Measurements from ENCODE around the gene IL19.

IL19 gene

DNA sequence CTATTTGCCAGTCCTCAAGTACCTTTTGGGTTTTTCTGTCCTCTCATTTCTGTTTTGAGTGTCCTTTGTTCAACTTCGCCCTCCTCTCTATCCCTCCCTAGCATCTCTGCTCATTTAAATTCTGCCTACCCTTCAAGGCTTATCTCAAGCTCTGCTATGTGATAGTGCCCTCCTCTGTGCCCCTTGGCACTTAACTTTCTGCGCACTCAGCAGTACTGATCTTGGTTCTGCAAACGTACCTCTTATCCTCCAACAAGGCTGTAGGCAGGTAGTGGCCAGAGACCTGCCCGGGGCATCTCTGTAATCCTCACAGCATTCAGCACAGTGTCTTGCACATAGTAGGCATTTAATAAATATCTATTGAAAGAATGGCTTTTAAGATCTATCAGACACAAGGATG lies 89.6 kb downstream of the IL19 start:
- no peak overlapping the region for H3K27ac ChIP-seq (ENCODE audit: extremely low read depth, low read depth, low read length)
- H3K4me3 ChIP-seq (ENCODE audit: low read depth, low read length): no peak overlapping the region
- no peaks in the 10 kb centered on the region for H3K4me1 ChIP-seq (ENCODE audit: control insufficient read depth, insufficient read depth, low read length)
- H3K9me3 ChIP-seq (ENCODE audit: control insufficient read depth, insufficient read depth, low read depth, low read length): no peaks in the 10 kb centered on the region
- ChIA-PET CTCF (interaction anchor here (0.9 to 1.9 kb wide), 4 partner anchors 19 to 73 kb away, joined by 3 to 6 read pairs (median 3); no protein-coding TSS in a partner anchor), POLR2A (no interaction called here)
- TF ChIP-seq, protein P1, sequence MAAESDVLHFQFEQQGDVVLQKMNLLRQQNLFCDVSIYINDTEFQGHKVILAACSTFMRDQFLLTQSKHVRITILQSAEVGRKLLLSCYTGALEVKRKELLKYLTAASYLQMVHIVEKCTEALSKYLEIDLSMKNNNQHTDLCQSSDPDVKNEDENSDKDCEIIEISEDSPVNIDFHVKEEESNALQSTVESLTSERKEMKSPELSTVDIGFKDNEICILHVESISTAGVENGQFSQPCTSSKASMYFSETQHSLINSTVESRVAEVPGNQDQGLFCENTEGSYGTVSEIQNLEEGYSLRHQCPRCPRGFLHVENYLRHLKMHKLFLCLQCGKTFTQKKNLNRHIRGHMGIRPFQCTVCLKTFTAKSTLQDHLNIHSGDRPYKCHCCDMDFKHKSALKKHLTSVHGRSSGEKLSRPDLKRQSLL (tag by site-specific recombination; IDR thresholded peaks at IDR 0.05): no peak
- TF ChIP-seq ZNF830 (tag by site-specific recombination; IDR thresholded peaks at IDR 0.05; ENCODE audit: low read depth) (no peak), ZNF112 (tag by site-specific recombination; IDR thresholded peaks at IDR 0.05) (no peak), ZFP37 (tag by site-specific recombination; IDR thresholded peaks at IDR 0.05) (no peak), ZBTB1 (tag by site-specific recombination; IDR thresholded peaks at IDR 0.05) (no peak), ZNF555 (tag by site-specific recombination; conservative IDR thresholded peaks at IDR 0.05) (no peak), ZNF501 (tag by site-specific recombination; IDR thresholded peaks at IDR 0.05) (no peak), ZNF184 (tag by site-specific recombination; IDR thresholded peaks at IDR 0.05) (no peak), ZNF660 (tag by site-specific recombination; IDR thresholded peaks at IDR 0.05) (no peak), ZNF37A (tag by site-specific recombination; IDR thresholded peaks at IDR 0.05) (no peak), ZNF121 (tag by site-specific recombination; IDR thresholded peaks at IDR 0.05) (no peak)
- TF ChIP-seq, protein P2, sequence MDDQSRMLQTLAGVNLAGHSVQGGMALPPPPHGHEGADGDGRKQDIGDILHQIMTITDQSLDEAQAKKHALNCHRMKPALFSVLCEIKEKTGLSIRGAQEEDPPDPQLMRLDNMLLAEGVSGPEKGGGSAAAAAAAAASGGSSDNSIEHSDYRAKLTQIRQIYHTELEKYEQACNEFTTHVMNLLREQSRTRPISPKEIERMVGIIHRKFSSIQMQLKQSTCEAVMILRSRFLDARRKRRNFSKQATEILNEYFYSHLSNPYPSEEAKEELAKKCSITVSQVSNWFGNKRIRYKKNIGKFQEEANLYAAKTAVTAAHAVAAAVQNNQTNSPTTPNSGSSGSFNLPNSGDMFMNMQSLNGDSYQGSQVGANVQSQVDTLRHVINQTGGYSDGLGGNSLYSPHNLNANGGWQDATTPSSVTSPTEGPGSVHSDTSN (CRISPR knock-in tag; IDR thresholded peaks at IDR 0.05): no peak
- no peaks in the 10 kb centered on the region for H3K36me3 ChIP-seq (ENCODE audit: control insufficient read depth in 2 of 2, insufficient read depth in 1 of 2, low read length in 2 of 2)

DNA sequence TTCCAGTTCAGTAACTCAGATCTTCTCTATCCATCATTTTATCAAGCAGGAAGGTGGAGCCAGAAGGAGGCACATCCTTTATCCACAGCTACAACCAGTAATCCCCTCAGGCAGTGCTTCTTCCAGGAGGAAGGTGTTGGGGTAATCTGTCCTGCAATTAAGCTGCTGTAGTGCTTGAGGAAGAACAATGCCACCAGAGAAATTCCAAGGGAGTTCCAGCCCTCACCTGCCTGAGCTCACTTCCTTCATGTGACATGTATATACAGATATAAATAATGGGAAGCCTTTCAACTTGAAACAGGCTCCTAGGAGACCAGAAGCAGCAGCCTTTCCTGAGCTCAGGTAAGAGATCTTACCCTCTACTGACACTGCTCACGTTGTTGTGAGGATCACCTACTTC lies 92.7 kb downstream of the IL19 start:
- ChIA-PET CTCF (interaction anchor here (0.7 to 2.8 kb wide), 2 partner anchors 49 to 65 kb away, joined by 3 to 18 read pairs; no protein-coding TSS in a partner anchor), POLR2A (interaction anchor here (0.5 kb wide), 1 partner anchor 52 kb away, joined by 4 read pairs; no protein-coding TSS in a partner anchor)
- TF ChIP-seq ZFP37 (tag by site-specific recombination; IDR thresholded peaks at IDR 0.05): no peak
- TF ChIP-seq KLF7 (tag by site-specific recombination; IDR thresholded peaks at IDR 0.05; ENCODE audit: borderline replicate concordance): no peak
- no peak for TF ChIP-seq YY2 (tag by site-specific recombination; IDR thresholded peaks at IDR 0.05)
- TF ChIP-seq ZNF658 (tag by site-specific recombination; IDR thresholded peaks at IDR 0.05): no peak
- no peak for TF ChIP-seq ZNF544 (tag by site-specific recombination; IDR thresholded peaks at IDR 0.05)
- no peak for TF ChIP-seq ZNF223 (tag by site-specific recombination; IDR thresholded peaks at IDR 0.05)
- TF ChIP-seq, protein P3, sequence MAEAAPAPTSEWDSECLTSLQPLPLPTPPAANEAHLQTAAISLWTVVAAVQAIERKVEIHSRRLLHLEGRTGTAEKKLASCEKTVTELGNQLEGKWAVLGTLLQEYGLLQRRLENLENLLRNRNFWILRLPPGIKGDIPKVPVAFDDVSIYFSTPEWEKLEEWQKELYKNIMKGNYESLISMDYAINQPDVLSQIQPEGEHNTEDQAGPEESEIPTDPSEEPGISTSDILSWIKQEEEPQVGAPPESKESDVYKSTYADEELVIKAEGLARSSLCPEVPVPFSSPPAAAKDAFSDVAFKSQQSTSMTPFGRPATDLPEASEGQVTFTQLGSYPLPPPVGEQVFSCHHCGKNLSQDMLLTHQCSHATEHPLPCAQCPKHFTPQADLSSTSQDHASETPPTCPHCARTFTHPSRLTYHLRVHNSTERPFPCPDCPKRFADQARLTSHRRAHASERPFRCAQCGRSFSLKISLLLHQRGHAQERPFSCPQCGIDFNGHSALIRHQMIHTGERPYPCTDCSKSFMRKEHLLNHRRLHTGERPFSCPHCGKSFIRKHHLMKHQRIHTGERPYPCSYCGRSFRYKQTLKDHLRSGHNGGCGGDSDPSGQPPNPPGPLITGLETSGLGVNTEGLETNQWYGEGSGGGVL (tag by site-specific recombination; IDR thresholded peaks at IDR 0.05): no peak
- TF ChIP-seq ZBTB8A (tag by site-specific recombination; IDR thresholded peaks at IDR 0.05): no peak
- TF ChIP-seq ZNF37A (tag by site-specific recombination; IDR thresholded peaks at IDR 0.05): no peak
- TF ChIP-seq ZNF184 (tag by site-specific recombination; IDR thresholded peaks at IDR 0.05): no peak
- TF ChIP-seq, protein P4, sequence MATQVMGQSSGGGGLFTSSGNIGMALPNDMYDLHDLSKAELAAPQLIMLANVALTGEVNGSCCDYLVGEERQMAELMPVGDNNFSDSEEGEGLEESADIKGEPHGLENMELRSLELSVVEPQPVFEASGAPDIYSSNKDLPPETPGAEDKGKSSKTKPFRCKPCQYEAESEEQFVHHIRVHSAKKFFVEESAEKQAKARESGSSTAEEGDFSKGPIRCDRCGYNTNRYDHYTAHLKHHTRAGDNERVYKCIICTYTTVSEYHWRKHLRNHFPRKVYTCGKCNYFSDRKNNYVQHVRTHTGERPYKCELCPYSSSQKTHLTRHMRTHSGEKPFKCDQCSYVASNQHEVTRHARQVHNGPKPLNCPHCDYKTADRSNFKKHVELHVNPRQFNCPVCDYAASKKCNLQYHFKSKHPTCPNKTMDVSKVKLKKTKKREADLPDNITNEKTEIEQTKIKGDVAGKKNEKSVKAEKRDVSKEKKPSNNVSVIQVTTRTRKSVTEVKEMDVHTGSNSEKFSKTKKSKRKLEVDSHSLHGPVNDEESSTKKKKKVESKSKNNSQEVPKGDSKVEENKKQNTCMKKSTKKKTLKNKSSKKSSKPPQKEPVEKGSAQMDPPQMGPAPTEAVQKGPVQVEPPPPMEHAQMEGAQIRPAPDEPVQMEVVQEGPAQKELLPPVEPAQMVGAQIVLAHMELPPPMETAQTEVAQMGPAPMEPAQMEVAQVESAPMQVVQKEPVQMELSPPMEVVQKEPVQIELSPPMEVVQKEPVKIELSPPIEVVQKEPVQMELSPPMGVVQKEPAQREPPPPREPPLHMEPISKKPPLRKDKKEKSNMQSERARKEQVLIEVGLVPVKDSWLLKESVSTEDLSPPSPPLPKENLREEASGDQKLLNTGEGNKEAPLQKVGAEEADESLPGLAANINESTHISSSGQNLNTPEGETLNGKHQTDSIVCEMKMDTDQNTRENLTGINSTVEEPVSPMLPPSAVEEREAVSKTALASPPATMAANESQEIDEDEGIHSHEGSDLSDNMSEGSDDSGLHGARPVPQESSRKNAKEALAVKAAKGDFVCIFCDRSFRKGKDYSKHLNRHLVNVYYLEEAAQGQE (tag by site-specific recombination; IDR thresholded peaks at IDR 0.05): no peak
- TF ChIP-seq, protein P5, sequence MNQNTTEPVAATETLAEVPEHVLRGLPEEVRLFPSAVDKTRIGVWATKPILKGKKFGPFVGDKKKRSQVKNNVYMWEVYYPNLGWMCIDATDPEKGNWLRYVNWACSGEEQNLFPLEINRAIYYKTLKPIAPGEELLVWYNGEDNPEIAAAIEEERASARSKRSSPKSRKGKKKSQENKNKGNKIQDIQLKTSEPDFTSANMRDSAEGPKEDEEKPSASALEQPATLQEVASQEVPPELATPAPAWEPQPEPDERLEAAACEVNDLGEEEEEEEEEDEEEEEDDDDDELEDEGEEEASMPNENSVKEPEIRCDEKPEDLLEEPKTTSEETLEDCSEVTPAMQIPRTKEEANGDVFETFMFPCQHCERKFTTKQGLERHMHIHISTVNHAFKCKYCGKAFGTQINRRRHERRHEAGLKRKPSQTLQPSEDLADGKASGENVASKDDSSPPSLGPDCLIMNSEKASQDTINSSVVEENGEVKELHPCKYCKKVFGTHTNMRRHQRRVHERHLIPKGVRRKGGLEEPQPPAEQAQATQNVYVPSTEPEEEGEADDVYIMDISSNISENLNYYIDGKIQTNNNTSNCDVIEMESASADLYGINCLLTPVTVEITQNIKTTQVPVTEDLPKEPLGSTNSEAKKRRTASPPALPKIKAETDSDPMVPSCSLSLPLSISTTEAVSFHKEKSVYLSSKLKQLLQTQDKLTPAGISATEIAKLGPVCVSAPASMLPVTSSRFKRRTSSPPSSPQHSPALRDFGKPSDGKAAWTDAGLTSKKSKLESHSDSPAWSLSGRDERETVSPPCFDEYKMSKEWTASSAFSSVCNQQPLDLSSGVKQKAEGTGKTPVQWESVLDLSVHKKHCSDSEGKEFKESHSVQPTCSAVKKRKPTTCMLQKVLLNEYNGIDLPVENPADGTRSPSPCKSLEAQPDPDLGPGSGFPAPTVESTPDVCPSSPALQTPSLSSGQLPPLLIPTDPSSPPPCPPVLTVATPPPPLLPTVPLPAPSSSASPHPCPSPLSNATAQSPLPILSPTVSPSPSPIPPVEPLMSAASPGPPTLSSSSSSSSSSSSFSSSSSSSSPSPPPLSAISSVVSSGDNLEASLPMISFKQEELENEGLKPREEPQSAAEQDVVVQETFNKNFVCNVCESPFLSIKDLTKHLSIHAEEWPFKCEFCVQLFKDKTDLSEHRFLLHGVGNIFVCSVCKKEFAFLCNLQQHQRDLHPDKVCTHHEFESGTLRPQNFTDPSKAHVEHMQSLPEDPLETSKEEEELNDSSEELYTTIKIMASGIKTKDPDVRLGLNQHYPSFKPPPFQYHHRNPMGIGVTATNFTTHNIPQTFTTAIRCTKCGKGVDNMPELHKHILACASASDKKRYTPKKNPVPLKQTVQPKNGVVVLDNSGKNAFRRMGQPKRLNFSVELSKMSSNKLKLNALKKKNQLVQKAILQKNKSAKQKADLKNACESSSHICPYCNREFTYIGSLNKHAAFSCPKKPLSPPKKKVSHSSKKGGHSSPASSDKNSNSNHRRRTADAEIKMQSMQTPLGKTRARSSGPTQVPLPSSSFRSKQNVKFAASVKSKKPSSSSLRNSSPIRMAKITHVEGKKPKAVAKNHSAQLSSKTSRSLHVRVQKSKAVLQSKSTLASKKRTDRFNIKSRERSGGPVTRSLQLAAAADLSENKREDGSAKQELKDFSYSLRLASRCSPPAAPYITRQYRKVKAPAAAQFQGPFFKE (tag by site-specific recombination; IDR thresholded peaks at IDR 0.05; ENCODE audit: borderline replicate concordance): no peak
- H3K4me3 ChIP-seq (ENCODE audit: low read depth, low read length): no peak overlapping the region
- H3K27ac ChIP-seq (ENCODE audit: extremely low read depth, low read depth, low read length): no peak overlapping the region
- no peaks in the 10 kb centered on the region for H3K36me3 ChIP-seq (ENCODE audit: control insufficient read depth in 2 of 2, insufficient read depth in 1 of 2, low read length in 2 of 2)
- no peaks in the 10 kb centered on the region for H3K4me1 ChIP-seq (ENCODE audit: control insufficient read depth, insufficient read depth, low read length)
- H3K9me3 ChIP-seq (ENCODE audit: control insufficient read depth, insufficient read depth, low read depth, low read length): no peaks in the 10 kb centered on the region
